HG03039 (cell line): ENCODE results near the gene EMP1.

Experiments
- ATAC-seq: cut with Tn5 transposase; IDR thresholded peaks from one replicate; pipeline ENCODE4 v1.9.1; 2021; ENCODE audit warnings: mild to moderate bottlenecking, moderate library complexity; ENCODE audit not compliant: unreplicated experiment

EMP1 gene

DNA sequence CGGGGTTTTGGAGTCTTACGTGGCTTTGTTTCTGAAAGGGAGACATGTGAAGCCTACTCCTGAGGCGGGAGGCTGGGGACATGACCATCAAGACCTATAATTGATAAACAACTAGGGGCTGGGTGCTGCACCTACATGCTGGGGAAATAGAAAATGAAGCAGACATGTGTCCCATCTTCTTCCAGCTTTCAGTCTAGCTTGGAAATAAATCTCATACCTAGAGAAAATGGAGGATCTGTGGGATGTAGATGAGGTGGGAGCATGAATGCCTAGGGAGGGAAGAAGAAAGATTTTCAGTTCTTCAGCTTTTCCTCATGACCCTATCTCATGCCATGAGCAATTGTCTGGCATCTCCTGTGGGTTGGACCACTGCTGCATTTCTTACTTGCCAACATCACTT is 22.1 kb downstream of the EMP1 start:
- no peak for ATAC-seq

DNA sequence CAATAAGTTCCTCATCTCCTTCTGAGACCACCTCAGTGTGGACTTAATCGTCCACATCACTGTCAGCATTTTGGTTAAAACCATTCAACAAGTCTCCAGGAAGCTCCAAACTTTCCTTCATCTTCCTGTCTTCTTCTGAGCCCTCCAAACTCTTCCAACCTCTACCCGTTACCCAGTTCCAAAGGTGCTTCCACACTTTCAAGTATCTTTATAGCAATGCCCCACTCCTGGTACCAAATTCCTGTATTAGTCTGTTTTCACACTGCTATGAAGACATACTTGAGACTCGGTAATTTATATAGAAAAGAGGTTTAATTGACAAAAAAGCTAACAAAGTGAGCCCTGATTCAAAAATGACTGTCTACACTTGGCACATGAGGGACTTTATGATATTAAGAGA is 22.8 kb downstream of the EMP1 start:
- ATAC-seq, result no peak

DNA sequence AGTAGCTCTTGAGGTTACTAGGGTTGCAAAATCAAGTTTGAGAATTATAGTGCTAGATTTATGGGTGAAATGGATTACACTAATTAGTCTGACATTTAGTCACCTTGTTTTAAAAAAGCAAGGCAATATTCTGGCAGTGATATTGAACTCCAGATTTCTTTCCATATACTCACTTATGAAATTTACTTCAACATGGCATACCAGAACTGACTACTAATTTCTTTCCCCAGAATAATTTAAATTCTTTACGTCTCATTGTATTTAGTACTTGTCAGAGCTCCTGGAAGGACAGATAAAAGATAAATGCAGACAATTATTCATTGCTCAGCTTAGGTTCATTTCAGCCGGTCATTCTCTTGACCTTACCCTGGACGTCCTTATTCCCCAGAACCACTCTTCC is 24.3 kb downstream of the EMP1 start:
- no peak for ATAC-seq

DNA sequence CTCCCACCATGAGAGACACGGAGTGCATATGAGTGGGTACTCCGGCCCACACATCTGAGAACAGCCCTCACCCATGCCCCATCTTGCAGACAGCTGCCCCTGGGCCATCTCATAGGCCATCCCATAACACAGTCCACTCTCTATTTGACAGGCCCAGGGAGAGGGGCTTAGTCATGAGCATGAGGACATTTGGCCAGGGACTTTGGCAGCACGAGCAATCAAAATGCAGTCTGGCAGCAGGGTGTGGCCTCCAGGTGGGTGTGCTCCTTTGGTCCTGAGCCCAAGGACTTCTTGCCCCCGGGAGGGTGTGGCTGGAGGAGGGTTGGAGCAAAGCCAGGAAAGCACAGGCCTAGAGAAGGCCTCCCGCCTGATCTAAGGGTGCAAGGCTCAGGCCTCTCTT is 25.6 kb downstream of the EMP1 start:
- ATAC-seq, result no peak

DNA sequence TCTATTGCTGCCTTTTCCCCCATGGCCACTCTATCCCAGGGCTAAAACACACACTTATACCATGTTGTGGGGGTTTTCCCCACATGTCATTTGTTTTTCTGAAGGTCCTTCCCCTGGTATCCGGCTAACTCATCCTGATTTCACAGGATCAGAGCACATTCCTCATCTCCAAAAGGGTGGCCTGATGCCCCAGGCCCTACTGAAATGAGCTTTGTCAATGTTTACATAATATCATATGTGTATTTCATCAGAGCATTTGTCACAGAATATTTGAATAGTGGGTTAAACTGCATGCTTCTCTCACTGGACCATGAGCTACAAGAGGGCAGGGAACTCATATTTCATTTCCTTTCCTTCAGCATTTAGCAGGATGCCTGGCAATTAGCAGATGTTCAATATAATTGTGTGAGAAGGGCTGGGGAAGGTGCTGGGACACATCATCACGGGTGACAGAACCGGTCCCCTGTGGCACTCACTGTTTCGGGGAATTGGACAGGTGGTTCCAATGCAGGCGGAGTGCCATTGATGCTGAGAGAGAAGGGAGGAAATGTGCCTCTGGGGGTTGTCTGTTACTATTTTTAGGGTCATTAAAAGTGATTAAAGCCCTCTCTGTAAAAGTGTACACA is 26.8 kb downstream of the EMP1 start:
- ATAC-seq, result no peak

DNA sequence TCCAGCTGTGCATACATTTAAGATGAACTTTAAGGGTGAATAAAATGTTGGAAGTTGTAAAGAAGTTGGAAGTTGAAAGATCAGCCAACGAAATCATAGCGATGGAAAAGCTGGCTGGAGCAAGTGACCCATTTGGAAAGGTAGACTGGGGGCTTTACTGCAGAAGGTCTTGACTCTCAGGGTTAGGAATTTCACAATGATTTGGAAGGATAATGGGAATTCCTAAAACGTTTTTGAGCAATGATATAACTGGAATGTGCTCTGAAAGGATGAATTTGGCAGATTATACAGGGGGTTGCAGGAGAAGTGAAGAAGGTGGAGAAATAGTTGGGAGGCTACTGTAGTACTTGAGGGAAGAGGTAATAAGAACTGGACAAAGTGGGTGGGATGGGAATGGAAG is 27.4 kb downstream of the EMP1 start:
- ATAC-seq, result no peak

DNA sequence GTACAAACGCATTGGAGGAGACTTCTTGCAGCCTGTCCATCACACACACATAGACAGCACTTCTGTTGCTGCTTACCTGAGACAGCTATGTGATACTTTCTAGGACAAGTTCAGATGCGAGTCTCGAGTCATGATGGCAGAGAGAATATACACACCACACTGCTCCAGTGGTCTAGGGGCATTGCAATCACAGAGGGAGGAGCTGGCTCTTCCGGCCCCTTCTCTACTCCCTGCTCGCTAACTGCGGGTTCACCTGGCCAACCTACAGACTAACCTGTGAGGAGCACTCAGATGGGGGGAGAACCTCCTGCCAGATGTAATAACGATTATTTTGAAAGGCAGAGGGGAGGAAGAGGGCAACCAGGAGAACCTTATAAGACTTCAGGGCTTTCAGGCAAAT is 30.7 kb downstream of the EMP1 start:
- ATAC-seq, result no peak

DNA sequence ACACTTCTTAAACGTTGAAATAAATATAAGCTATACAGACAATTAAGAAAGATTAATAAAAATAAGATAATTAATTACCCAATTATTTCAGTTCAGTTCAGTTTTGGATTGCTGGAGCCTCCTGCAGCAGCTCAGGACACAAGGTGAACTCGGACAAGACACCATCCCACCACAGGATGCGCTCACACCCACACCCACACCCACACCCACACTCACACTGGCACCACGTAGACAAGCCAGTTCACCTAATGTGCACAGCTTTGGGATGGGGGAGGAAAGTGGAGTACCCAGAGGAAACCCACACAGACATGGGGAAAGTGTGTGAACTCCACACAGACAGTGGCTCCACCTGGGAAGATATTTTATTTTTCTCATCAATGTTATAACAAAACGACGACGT is 32.1 kb downstream of the EMP1 start:
- ATAC-seq, result no peak

DNA sequence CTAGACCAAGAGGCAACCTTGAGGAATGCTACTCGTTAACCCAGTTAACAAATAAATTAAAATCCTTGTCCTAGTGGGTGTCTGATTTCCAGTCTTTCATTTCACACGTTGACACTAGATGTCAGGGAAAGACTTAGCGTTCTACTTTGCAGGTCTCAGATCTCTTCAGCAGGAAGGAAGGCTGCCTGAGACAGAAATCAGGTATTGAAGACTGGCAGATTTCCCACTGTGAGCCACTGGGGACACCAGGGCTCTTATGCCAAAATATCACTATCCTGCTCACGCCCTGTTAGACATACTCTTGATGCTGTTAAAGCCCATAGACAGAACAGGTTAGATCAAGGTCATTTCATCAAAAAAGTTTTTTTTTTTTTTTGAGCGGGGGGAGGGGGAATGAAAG is 33.0 kb downstream of the EMP1 start:
- no peak for ATAC-seq

DNA sequence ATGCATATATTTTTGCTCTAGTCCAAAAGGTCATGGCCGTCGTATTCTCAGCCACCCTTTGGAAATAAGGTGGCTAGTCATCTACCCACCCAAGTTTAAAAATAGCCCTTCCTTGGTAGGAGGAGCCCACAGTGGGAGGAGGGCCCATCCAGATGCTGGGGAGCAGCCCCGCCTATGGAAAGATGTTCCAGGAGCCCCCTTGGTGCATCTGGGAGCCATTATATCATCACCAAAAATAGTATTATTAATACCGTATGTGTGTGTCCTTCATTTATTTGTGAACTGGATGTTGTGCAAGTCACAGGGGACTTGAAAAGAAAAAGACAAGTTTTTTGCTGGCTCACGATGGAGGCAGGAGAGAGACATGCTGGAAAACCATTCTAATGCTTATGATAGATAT is 34.0 kb downstream of the EMP1 start:
- ATAC-seq, result no peak

DNA sequence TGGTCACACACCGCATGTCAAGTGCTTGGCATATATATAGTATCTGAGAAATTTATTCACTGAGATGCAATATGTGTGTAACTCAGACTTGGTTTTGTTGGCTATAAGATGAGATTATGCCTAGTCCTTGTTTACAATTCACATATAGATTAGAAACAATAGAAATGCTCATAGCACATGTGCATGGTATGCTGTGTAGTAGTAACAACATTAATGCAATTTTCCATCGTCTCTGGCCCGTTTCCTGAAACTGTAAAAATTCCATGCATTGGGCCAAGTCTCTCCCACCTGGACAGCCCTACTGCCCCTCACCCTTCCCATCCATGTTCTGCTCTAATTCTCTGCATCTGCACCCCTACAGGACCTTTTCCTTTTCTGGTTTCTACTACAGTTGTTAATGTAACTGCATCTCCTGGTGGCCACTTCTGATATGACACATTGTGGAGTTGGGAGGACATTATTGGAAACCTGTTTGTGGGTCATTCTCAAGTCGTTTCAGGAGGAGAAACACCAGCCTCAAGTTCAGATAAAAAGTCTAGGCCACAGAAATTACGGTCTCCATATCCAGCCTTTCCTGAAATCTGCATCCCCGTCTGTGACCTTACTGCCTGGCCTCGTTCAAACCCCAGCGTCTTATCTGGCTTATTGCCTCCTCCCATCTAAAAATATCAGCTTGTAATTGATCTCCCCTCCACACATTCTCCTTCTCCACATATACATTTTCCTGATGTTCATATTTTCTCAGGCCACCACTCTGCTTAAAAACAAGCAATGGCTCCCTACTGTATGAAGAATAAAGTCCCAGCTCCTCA is 37.5 kb downstream of the EMP1 start:
- no peak for ATAC-seq

DNA sequence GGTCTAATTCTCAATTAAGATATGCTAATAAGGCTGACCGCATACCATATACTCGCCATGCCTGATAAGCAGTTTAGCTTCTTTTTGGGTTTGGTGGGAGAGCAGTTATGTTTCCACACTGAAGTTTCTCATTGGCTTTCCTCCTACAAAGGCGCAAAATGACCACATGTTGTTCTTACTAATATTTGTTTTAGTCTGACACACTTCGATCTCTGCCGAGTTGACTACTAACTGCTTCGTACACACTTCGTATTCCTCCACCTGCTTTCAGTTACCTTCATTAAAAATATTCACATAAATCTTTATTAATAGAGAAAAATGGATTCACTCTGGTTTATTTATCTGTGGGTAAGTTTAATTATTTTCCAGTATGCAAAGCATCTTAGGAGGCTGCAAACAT is 41.7 kb downstream of the EMP1 start:
- ATAC-seq, result no peak

DNA sequence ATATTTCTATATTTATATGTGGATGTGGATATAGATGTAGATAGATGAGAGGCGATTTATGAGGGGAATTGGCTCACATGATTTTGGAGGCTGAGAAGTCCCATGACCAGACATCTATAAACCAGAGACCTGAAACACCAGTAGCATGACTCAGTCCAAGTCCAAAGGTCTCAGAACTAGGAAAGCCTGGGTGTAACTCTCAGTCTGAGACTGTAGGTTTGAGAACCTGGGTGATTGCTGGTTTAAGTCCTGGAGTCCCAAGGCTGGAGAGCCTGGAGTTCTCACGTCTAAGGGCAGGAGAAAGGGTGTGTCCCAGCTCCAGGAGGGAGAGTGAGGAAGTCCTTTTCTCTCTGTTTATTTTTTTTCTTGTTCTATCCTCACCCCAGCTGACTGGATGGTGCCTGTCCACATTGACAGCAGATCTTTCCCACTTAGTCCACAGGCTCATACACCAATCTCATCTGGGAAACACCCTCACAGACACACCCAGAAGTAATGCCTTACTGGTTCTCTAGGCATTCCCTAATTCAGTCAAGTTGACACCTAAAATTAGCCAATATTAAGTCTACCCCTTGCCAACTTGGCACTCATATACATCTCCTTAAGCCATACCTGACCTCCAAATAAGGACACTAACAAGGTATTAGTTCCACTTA is 45.4 kb downstream of the EMP1 start:
- no peak for ATAC-seq

DNA sequence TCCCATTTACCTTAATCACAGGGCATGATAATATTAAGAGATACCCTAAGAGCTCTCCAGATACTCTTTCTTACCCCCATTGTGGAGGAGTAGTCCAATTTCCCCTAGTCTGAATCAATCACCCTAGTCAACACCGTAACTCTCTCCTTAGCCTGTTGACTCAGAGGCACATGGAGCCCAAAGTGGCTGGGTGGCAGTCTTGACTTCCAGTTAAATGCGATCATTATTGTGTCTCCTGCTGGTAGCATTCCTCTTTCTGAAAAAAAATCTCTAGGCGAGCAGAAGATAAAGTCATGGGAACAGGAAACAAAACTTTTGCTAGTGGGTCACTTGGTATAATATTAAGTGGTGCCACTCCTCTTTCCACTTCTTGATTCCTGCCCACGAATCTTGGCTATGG is 46.4 kb downstream of the EMP1 start:
- ATAC-seq, result no peak

DNA sequence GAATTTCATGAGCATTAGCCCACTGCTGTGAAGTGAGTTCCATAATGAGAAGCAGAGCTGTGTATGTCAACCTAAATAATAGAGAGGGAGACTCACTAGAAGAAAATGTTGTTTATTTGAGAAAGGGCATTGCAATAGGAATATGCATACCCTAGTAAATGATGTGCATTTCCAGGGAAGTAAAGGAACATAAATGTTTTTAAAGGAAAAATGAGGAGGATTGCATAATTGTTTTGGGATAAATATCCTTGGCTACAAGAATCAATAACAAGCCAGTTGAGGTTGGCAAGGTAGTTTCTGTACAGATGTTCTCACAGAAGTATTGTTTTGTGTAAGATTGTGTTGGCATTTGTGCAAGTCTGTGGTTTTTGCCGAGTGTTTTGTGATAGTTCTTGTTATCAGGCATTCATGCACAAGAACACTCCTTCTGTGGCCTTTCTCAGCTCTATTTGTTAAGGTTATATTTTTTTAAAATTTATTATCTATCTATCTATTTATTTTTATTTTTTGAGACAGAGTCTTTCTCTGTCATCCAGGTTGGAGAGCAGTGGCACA is 47.1 kb downstream of the EMP1 start:
- no peak for ATAC-seq

DNA sequence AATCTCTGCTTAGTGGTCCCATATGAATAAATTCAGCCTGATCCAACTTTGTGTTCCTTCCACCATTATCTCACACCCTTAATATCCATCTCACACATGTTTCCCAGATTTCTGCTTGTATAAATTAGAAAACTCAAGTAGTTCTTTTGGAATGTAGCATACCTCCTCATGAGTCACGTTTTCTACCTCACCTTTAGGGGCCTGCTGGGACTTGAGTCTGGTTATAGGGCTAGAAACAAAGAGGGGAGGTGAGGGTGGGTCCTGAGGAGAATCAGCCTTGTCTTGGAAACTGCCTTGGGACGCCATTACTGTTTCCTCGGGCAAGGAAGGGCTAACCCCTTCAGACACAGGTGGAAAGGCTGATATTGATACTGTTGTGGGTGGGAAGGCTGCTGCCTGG is 51.1 kb downstream of the EMP1 start:
- no peak for ATAC-seq

DNA sequence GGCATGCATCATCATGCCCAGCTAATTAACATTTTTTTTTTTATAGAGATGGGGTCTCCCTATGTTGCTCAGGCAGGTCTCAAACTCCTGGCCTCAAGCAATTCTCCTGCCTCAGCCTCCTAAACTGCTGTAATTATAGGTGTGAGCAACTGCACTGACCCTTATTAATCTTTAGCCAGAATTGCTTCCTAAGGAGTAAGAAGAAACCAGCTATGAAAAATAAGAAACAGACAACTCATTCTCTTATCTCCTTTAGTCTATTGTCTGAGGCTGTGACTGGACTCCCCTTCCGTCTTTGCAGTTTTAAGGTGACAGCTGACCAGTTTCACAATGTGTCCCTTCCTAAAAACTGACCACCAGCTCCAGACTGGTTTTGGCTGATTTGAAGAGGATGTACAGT is 52.4 kb downstream of the EMP1 start:
- no peak for ATAC-seq

DNA sequence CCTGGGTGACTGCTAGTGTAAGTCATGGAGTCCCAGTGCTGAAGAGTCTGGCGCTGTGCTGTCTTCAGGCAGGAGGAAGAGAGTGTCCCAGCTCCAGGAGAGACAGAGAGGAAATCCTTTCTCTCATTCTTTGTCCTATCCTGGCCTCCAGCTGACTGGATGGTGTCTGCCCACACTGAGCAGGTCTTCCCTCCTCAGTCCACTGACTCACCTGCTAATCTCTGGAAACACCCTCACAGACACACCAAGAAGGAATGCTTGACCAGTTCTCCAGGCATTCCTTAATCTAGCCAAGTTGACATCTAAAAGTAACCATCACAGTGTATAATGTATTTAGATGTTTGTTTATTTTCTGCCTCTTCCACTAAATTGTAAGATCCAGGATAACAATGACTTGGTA is 53.9 kb downstream of the EMP1 start:
- ATAC-seq, result no peak

DNA sequence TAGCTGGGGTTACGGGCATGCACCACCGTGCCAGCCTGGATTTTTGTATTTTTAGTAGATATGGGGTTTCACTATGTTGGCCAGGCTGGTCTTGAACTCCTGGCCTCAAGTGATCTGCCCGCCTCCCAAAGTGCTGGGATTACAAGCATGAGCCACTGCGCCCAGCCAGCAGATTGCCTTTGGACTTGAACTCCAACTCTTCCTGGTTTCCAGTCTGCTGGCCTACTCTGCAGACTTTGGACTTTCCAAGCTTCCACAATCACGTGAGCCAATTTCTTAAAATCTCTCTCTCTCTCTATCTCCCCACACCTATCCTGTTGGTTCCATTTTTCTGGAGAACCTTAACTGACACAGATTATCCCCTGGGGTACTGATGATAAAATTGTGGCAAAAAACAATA is 55.0 kb downstream of the EMP1 start:
- no peak for ATAC-seq

DNA sequence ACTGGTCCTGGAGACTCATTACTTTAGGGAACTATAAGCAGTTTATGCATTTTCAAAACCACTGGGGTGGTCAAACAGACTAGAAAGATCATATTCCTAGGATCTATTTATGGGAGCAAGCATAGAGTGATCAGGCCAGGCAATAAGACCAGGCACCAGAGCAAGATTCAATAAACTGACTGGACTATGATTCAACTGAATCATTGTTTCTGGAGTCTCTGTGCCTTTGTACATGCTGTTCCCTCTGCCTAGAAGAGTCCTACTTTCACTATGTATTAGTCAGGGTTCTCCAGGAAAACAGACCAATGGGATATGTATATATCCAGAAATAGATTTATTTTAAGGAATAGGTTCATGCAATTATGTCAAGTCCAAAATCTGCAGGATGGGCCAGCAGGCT is 55.5 kb downstream of the EMP1 start:
- ATAC-seq, result no peak

DNA sequence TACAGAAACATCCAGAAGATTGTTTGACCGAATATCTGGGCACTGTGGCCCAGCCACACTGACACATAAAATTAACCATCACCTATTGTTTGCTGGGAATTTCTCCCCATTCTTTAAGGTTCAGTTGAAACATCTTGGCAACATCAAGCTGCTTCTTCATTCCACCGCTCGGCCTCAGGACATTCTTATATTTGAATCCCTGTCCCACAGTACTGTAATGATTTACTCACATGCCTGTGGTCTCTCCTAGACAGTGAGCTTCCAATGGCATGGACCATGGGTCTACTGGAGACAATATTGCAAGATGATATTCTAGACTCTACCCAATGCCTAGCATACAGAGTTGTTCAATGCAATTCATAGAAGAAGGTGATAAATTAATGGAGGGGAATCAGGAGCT is 56.1 kb downstream of the EMP1 start:
- ATAC-seq, result no peak
